HG02840 (cell line): Measurements from ENCODE around the gene UFL1.

Experiments
- ATAC-seq: cut with Tn5 transposase; IDR thresholded peaks from one replicate; pipeline ENCODE4 v1.9.1; 2021; ENCODE audit warnings: mild to moderate bottlenecking, moderate library complexity, moderate number of reproducible peaks; ENCODE audit not compliant: unreplicated experiment, low FRiP score

UFL1 gene

DNA sequence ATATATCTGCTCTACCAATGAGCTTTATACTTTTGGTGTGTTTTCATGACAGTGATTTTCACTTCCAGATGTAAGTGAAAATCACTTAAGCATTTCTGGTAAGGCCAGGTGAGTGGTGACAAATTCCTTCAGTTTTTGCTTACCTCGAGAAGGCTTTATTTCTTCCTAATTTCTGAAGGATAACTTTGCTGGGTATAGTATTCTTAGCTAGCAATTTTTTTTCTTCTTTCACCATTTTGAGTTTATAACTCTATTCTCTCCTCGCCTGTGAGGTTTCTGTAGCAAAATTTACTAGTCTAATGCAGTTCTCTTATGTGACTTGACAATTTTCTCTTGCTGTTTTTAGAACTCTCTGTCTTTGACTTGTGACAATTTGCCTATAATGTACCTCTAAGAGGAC is 48.4 kb downstream of the UFL1 start:
- ATAC-seq = no peak

DNA sequence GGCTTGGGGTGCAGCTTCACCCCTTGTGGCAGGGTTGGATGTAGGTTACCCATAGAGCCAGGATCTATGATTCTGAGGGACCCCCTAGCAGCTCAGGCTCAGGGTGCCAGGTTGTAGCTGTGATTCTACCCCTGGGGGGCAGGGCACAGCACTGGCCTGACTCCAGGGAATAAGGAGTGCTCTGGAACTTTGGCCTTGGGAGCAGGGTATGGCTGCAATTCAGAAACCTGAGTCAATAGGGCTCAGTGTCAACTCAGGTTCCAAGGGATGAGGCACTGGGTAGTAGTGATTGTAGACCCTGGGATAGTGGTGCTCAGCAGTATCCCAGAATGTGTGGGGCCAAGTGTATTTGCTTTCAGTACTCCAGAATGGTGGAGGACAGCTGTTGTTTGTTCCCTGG is 49.9 kb downstream of the UFL1 start:
- ATAC-seq = no peak

- ATAC-seq = no peak
Observed at GRCh38 chr6:96575359-96575758, 53.8 kb downstream of the UFL1 start.

GRCh38 chr6:96576221-96576620 is 54.6 kb downstream of the UFL1 start:
- no peak for ATAC-seq

DNA sequence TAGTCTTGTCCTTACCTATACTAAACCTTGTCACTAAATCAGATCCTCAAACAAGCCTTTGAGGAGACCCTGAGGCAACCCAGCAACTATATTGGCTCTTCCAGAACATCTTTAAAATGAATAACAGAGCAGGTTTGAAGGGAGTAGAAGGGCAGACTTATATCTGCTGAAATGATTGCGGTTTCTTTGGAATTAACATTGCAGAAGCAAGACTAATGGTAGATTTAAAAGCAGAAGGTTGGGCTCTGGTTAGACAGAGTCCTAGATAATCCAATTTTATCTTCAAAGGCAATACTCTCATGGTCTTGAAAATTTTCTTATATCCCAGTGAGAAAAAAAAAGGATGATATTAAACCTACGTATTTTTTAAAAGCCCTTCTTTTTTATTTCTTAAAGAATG is 60.4 kb downstream of the UFL1 start:
- ATAC-seq = no peak

- ATAC-seq = no peak
Observed at GRCh38 chr6:96582436-96582835, 60.8 kb downstream of the UFL1 start.

DNA sequence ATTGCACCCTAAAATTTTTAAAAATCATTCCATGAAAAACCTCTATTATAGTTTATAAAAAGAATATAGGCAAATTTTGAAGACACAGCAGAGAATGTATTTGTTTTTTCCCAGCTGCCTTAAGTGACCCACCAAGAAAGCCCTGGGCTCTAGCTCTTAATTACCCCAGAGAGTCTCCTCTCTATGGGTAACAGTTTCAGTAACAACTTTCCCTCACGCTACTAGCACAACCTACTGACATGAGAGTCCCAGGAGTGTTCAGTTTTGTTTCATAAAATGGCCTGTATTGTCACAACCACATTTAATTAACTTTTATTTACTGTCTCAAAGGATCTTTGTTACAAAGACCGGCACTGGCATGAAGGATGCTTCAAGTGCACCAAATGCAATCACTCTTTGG is 82.8 kb downstream of the UFL1 start:
- no peak for ATAC-seq
